Measurements from ENCODE around the gene CRHR1.

CRHR1 gene

GRCh38 chr17:45824901-45825492 is 40.9 kb downstream of the CRHR1 start:
- no peaks in the 10 kb centered on the region for H3K4me1 ChIP-seq (ENCODE audit: insufficient read depth, low read length)
- peaks cover 17% of the 10 kb centered on the region for H3K27me3 ChIP-seq (ENCODE audit: insufficient read depth, low read length, poor library complexity)
- no peaks in the 10 kb centered on the region for H3K9me3 ChIP-seq (ENCODE audit: insufficient read depth, low read length, severe bottlenecking)
- no peaks in the 10 kb centered on the region for H3K36me3 ChIP-seq (ENCODE audit: insufficient read depth, low read length)
- H3K4me2 ChIP-seq (ENCODE audit: insufficient read depth, low read length) = no peak overlapping the region
- no peak for DNase-seq
- H3K79me2 ChIP-seq (ENCODE audit: insufficient read depth, low read length) = no peaks in the 10 kb centered on the region
- H3K9ac ChIP-seq (ENCODE audit: low read depth, low read length) = no peak overlapping the region
- no peak overlapping the region for H2AFZ ChIP-seq (ENCODE audit: low read depth, low read length)
- ATAC-seq (ENCODE audit: insufficient read depth, low read depth) = no peak
- H3K27ac ChIP-seq (ENCODE audit: low read length) = no peak overlapping the region
- peaks cover 5% of the 10 kb centered on the region; the same call in 1 of the 2 replicates for H4K20me1 ChIP-seq (ENCODE audit: insufficient read depth, low read length)
- TF ChIP-seq, protein P1, sequence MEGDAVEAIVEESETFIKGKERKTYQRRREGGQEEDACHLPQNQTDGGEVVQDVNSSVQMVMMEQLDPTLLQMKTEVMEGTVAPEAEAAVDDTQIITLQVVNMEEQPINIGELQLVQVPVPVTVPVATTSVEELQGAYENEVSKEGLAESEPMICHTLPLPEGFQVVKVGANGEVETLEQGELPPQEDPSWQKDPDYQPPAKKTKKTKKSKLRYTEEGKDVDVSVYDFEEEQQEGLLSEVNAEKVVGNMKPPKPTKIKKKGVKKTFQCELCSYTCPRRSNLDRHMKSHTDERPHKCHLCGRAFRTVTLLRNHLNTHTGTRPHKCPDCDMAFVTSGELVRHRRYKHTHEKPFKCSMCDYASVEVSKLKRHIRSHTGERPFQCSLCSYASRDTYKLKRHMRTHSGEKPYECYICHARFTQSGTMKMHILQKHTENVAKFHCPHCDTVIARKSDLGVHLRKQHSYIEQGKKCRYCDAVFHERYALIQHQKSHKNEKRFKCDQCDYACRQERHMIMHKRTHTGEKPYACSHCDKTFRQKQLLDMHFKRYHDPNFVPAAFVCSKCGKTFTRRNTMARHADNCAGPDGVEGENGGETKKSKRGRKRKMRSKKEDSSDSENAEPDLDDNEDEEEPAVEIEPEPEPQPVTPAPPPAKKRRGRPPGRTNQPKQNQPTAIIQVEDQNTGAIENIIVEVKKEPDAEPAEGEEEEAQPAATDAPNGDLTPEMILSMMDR (IDR thresholded peaks at IDR 0.05; ENCODE audit: borderline replicate concordance, extremely low read depth, low read length, poor library complexity, severe bottlenecking) = no peak
- no peak for TF ChIP-seq EZH2 (IDR thresholded peaks at IDR 0.05; ENCODE audit: borderline replicate concordance, low read depth, low read length, severe bottlenecking)
- H3K4me3 ChIP-seq (ENCODE audit: low read depth in 1 of 2, low read length in 2 of 2) = no peak overlapping the region

GRCh38 chr17:45825792-45826191 is 41.7 kb downstream of the CRHR1 start:
- Histone ChIP-seq H3K79me2 (ENCODE audit: insufficient read depth, low read length) (no peaks in the 10 kb centered on the region), H3K4me1 (ENCODE audit: insufficient read depth, low read length) (no peaks in the 10 kb centered on the region), H3K4me2 (ENCODE audit: insufficient read depth, low read length) (no peak overlapping the region), H3K9me3 (ENCODE audit: insufficient read depth, low read length, severe bottlenecking) (no peaks in the 10 kb centered on the region), H3K27me3 (ENCODE audit: insufficient read depth, low read length, poor library complexity) (peaks cover 17% of the 10 kb centered on the region), H3K9ac (ENCODE audit: low read depth, low read length) (no peak overlapping the region), H3K36me3 (ENCODE audit: insufficient read depth, low read length) (no peaks in the 10 kb centered on the region), H4K20me1 (ENCODE audit: insufficient read depth, low read length) (peaks cover 8% of the 10 kb centered on the region; the same call in 1 of the 2 replicates), H2AFZ (ENCODE audit: low read depth, low read length) (no peak overlapping the region), H3K4me3 (ENCODE audit: low read depth in 1 of 2, low read length in 2 of 2) (no peak overlapping the region), H3K27ac (ENCODE audit: low read length) (no peak overlapping the region)
- DNase-seq = no peak
- no peak for TF ChIP-seq EZH2 (IDR thresholded peaks at IDR 0.05; ENCODE audit: borderline replicate concordance, low read depth, low read length, severe bottlenecking)
- TF ChIP-seq, protein P1 (IDR thresholded peaks at IDR 0.05; ENCODE audit: borderline replicate concordance, extremely low read depth, low read length, poor library complexity, severe bottlenecking) = no peak
- ATAC-seq (ENCODE audit: insufficient read depth, low read depth) = no peak

DNA sequence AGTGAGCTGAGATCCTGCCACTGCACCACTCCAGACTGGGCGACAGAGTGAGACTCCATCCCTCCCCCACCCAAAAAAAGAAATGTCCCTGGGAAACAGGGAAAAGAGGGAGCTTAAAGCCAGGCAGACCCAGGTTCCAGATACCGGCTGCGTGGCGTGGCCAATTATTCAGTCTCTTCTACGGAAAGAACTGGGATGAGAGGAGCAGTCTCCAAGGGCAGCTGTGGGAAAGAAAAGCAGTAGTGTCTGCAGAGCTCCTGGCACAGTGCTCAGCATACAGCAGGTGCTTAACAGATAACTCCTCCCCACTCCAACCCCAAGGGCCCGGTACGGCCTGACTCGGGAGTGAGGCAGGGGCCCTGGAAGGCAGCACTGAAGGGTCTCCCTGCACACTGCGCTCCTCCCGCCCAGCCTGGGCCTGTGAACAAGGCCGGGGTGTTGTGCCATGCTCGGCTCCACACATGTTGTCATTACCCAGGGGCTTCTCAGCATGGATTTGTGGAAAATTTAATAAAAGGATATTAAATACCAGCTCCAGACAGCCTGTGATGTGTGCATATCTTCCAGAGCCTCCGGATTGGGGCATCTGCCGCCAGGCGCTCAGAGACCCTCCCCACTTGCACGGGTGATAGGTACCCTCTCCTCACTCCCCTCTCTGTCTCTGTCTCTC is 42.9 kb downstream of the CRHR1 start:
- Histone ChIP-seq H3K9ac (ENCODE audit: low read depth, low read length) (no peak overlapping the region), H2AFZ (ENCODE audit: low read depth, low read length) (no peak overlapping the region), H3K4me1 (ENCODE audit: insufficient read depth, low read length) (no peaks in the 10 kb centered on the region), H3K9me3 (ENCODE audit: insufficient read depth, low read length, severe bottlenecking) (no peaks in the 10 kb centered on the region), H3K4me3 (ENCODE audit: low read depth in 1 of 2, low read length in 2 of 2) (no peak overlapping the region), H4K20me1 (ENCODE audit: insufficient read depth, low read length) (peaks cover 8% of the 10 kb centered on the region; the same call in 1 of the 2 replicates), H3K4me2 (ENCODE audit: insufficient read depth, low read length) (no peak overlapping the region), H3K27me3 (ENCODE audit: insufficient read depth, low read length, poor library complexity) (peaks cover 17% of the 10 kb centered on the region), H3K36me3 (ENCODE audit: insufficient read depth, low read length) (no peaks in the 10 kb centered on the region), H3K27ac (ENCODE audit: low read length) (no peak overlapping the region), H3K79me2 (ENCODE audit: insufficient read depth, low read length) (no peaks in the 10 kb centered on the region)
- ATAC-seq (ENCODE audit: insufficient read depth, low read depth) (no peak), DNase-seq (no peak)
- TF ChIP-seq, protein P1 (IDR thresholded peaks at IDR 0.05; ENCODE audit: borderline replicate concordance, extremely low read depth, low read length, poor library complexity, severe bottlenecking) = no peak
- no peak for TF ChIP-seq EZH2 (IDR thresholded peaks at IDR 0.05; ENCODE audit: borderline replicate concordance, low read depth, low read length, severe bottlenecking)
